Loucy (cell line): ENCODE measurements around the gene DUSP16.
"Not testable (repeated sequence)": the region's sequence is repeated elsewhere in the genome, so short reads cannot be mapped to it uniquely, and the experiment has no call there.

Experiments
- H2AFZ ChIP-seq: fragments of 200-600 bp; sonication (generic); 2 replicates; pipeline ENCODE4 v1.6.0; 2016; ENCODE audit warnings: antibody characterized with exemption, mild to moderate bottlenecking, low read length, moderate library complexity
- H3F3A ChIP-seq: fragments of 200-600 bp; 2 replicates; pipeline ENCODE4 v1.6.0; 2016; ENCODE audit warnings: antibody characterized with exemption, low read depth, mild to moderate bottlenecking
- H3K27me3 ChIP-seq: fragments of 200-600 bp; sonication (generic); 2 replicates; pipeline ENCODE4 v1.6.1; 2014; ENCODE audit warnings: low read length, mild to moderate bottlenecking; ENCODE audit not compliant: insufficient read depth, poor library complexity, severe bottlenecking
- H3K36me3 ChIP-seq: fragments of 200-600 bp; sonication (generic); 2 replicates; pipeline ENCODE4 v1.6.1; 2016; ENCODE audit warnings: low read length; ENCODE audit not compliant: insufficient read depth
- H3K4me1 ChIP-seq: fragments of 200-600 bp; sonication (generic); 2 replicates; pipeline ENCODE4 v1.5.1; 2014; ENCODE audit warnings: low read length, mild to moderate bottlenecking; ENCODE audit not compliant: insufficient read depth, poor library complexity, severe bottlenecking
- H3K4me2 ChIP-seq: fragments of 200-600 bp; sonication (generic); 2 replicates; pipeline ENCODE4 v1.6.0; 2014; ENCODE audit warnings: antibody characterized with exemption, low read length, low read depth, mild to moderate bottlenecking; ENCODE audit not compliant: poor library complexity, severe bottlenecking
- H3K4me3 ChIP-seq: fragments of 200-600 bp; sonication (generic); 2 replicates; pipeline ENCODE4 v1.5.1; 2014; ENCODE audit warnings: low read length, mild to moderate bottlenecking, mixed read lengths; ENCODE audit not compliant: poor library complexity, severe bottlenecking
- H3K79me2 ChIP-seq: fragments of 200-600 bp; sonication (generic); 2 replicates; pipeline ENCODE4 v1.6.1; 2014; ENCODE audit warnings: low read length; ENCODE audit not compliant: insufficient read depth
- H3K9ac ChIP-seq: fragments of 200-600 bp; sonication (generic); 2 replicates; pipeline ENCODE4 v1.6.0; 2014; ENCODE audit warnings: mild to moderate bottlenecking, low read depth, low read length, moderate library complexity; ENCODE audit not compliant: poor library complexity, severe bottlenecking
- H3K9me2 ChIP-seq: fragments of 200-600 bp; sonication (generic); replicated peaks from 2 replicates; pipeline ENCODE4 v1.6.1; 2016; ENCODE audit warnings: low read depth, low read length, mixed read lengths
- H3K9me3 ChIP-seq: fragments of 200-600 bp; sonication (generic); 2 replicates; pipeline ENCODE4 v1.6.1; 2014; ENCODE audit warnings: mild to moderate bottlenecking, antibody characterized with exemption, low read length, low read depth; ENCODE audit not compliant: insufficient read depth
- H4K20me1 ChIP-seq: fragments of 200-600 bp; sonication (generic); 2 replicates; pipeline ENCODE4 v1.6.0; 2014; ENCODE audit warnings: antibody characterized with exemption, low read length, mild to moderate bottlenecking; ENCODE audit not compliant: insufficient read depth, poor library complexity, severe bottlenecking
- EZH2phosphoT487 ChIP-seq: fragments of 200-600 bp; IDR thresholded peaks from 2 replicates; pipeline ENCODE4 v1.6.1; 2018; ENCODE audit warnings: antibody characterized with exemption, mild to moderate bottlenecking, moderate library complexity, borderline replicate concordance
- TF ChIP-seq, protein P1 (sequence below): fragments of 200-600 bp; sonication (generic); conservative IDR thresholded peaks from 2 replicates; pipeline ENCODE4 v1.5.1; 2014; ENCODE audit warnings: mild to moderate bottlenecking, antibody characterized with exemption, low read length

DUSP16 gene

GRCh38 chr12:12582895-12583303 lies 20.2 kb upstream of the DUSP16 start:
- Histone ChIP-seq H3K27me3 (no peaks in the 10 kb centered on the region), H3K9me3 (no peaks in the 10 kb centered on the region), H4K20me1 (no peaks in the 10 kb centered on the region), H3F3A (no peaks in the 10 kb centered on the region), H3K4me3 (no peak overlapping the region), H2AFZ (no peak overlapping the region), H3K36me3 (no peaks in the 10 kb centered on the region), H3K4me2 (no peak overlapping the region), H3K9me2 (no peaks in the 10 kb centered on the region), H3K9ac (no peak overlapping the region), H3K79me2 (no peaks in the 10 kb centered on the region), H3K4me1 (no peaks in the 10 kb centered on the region)
- no peak for TF ChIP-seq EZH2phosphoT487
- TF ChIP-seq, protein P1, sequence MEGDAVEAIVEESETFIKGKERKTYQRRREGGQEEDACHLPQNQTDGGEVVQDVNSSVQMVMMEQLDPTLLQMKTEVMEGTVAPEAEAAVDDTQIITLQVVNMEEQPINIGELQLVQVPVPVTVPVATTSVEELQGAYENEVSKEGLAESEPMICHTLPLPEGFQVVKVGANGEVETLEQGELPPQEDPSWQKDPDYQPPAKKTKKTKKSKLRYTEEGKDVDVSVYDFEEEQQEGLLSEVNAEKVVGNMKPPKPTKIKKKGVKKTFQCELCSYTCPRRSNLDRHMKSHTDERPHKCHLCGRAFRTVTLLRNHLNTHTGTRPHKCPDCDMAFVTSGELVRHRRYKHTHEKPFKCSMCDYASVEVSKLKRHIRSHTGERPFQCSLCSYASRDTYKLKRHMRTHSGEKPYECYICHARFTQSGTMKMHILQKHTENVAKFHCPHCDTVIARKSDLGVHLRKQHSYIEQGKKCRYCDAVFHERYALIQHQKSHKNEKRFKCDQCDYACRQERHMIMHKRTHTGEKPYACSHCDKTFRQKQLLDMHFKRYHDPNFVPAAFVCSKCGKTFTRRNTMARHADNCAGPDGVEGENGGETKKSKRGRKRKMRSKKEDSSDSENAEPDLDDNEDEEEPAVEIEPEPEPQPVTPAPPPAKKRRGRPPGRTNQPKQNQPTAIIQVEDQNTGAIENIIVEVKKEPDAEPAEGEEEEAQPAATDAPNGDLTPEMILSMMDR, result no peak

DNA sequence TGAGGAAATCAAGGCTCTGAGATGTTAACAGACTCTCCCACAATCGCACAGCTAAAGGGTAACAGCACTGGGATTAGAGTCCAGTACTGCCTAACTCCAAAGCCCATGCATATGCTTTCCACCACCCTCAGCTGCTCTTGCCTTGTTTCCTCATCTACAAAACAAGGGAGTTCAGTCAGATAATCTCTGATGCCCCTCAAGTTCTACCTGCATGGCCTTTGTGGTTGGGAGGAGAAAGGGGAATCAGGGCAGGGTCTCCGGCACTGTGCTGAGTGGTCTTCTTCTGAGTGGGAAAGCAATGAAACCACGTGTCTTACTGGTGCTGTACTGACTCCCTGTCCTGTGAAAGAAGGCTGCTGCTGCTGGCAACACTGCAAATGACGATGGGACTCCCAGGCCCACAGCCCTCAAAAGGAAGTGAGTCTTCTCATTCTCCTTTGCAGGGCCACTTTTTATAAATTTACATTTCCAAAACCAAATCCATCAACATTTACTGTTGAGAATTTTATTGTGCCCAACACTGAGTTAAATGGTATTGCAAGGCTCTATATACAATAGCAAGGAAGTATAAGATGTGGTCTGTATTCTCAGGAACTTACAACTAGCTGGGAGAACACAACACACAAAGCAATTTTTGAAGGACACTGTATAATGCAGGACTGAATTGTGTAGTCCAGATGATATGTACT lies 19.7 kb upstream of the DUSP16 start:
- H3K36me3 ChIP-seq, result no peaks in the 10 kb centered on the region
- no peak overlapping the region for H3K4me2 ChIP-seq
- H3K27me3 ChIP-seq, result no peaks in the 10 kb centered on the region
- H3F3A ChIP-seq, result no peaks in the 10 kb centered on the region
- no peak overlapping the region for H3K4me3 ChIP-seq
- H2AFZ ChIP-seq, result no peak overlapping the region
- no peaks in the 10 kb centered on the region for H3K9me3 ChIP-seq
- H4K20me1 ChIP-seq, result no peaks in the 10 kb centered on the region
- no peaks in the 10 kb centered on the region for H3K4me1 ChIP-seq
- no peaks in the 10 kb centered on the region for H3K9me2 ChIP-seq
- no peak overlapping the region for H3K9ac ChIP-seq
- H3K79me2 ChIP-seq, result no peaks in the 10 kb centered on the region
- no peak for TF ChIP-seq EZH2phosphoT487

DNA sequence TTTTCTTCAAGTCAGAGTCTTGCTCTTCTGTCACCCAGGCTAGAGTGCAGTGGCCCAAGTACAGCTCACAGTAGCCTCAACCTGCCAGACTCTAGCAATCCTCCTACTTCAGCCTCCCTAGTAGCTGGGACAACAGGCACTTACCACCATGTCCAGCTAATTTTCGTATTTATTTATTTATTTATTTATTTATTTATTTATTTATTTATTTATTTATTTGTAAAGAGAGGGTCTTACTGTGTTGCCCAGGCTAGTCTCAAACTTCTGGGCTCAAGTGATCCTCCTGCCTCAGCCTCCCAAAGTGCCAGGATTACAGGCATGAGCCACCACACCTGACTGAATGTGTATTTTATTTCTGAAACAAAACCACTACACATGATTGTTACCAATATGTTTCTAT lies 18.1 kb upstream of the DUSP16 start:
- H3K9me3 ChIP-seq, H3K79me2 ChIP-seq, H4K20me1 ChIP-seq, H2AFZ ChIP-seq, H3K9me2 ChIP-seq, H3K4me1 ChIP-seq, H3K4me3 ChIP-seq, H3K9ac ChIP-seq, H3F3A ChIP-seq, H3K4me2 ChIP-seq, H3K36me3 ChIP-seq, H3K27me3 ChIP-seq: not testable (repeated sequence)

DNA sequence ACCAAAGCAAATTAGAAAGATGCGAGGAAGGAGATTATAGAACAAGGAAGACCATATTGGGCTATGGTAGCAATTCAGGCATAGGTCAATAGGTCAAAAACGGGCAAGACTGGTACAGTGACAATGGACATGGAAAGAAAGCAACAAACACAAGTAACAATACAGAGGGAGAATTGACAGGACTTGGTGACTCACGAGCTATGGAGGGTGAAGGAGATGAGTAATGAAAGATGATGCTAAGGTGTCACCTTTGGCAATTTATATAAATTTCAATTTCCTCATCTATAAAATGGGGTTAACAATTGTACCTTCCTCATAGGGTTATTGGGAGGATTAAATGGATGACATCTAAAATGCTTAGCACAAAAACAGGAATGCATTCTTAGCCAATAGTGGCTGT lies 15.1 kb upstream of the DUSP16 start:
- Histone ChIP-seq H3K4me3 (no peak overlapping the region), H3K79me2 (no peaks in the 10 kb centered on the region), H3K4me1 (no peaks in the 10 kb centered on the region), H3K9me2 (no peaks in the 10 kb centered on the region), H2AFZ (no peak overlapping the region), H3F3A (no peaks in the 10 kb centered on the region), H4K20me1 (no peaks in the 10 kb centered on the region), H3K9me3 (no peaks in the 10 kb centered on the region), H3K4me2 (no peak overlapping the region), H3K36me3 (no peaks in the 10 kb centered on the region), H3K27me3 (no peaks in the 10 kb centered on the region), H3K9ac (no peak overlapping the region)
- no peak for TF ChIP-seq EZH2phosphoT487
- TF ChIP-seq, protein P1, result no peak
